Liver (tissue), 9 donors: ENCODE measurements around the gene TSPAN15. TPM values are rescaled to one million over a fixed set of nuclear protein-coding genes. Genes with fewer than 3 reads are reported as not detected.

ENCODE experiments used
- DNase-seq: peaks from one replicate; pipeline ENCODE4 v3.0.0-alpha.2; 2017; ENCODE audit warnings: low spot score
- H3K27ac ChIP-seq, 2 donors: one replicate each; pipeline ENCODE4 v1.7.0; 2013; ENCODE audit warnings: inconsistent platforms in 2 of 2, low read length in 2 of 2, control low read depth in 1 of 2, low read depth in 1 of 2, mild to moderate bottlenecking in 1 of 2
- H3K27me3 ChIP-seq, 4 donors: one replicate each; pipeline versions ENCODE4 v1.6.1 to v1.7.0; 2013; ENCODE audit warnings: low read length in 3 of 4, inconsistent platforms in 1 of 4, mild to moderate bottlenecking in 1 of 4, moderate library complexity in 1 of 4; ENCODE audit not compliant: control insufficient read depth in 4 of 4, insufficient read depth in 4 of 4
- H3K36me3 ChIP-seq, 4 donors: one replicate each; pipeline versions ENCODE4 v1.6.1 to v1.7.0; 2013; ENCODE audit warnings: low read length in 3 of 4, mild to moderate bottlenecking in 3 of 4, low read depth in 1 of 4, moderate library complexity in 1 of 4; ENCODE audit not compliant: control insufficient read depth in 4 of 4, insufficient read depth in 3 of 4
- H3K4me1 ChIP-seq, 4 donors: one replicate each; pipeline versions ENCODE4 v1.6.1 to v1.7.0; 2013; ENCODE audit warnings: low read length in 3 of 4, mild to moderate bottlenecking in 3 of 4, moderate library complexity in 1 of 4; ENCODE audit not compliant: control insufficient read depth in 4 of 4, insufficient read depth in 4 of 4
- H3K4me3 ChIP-seq, 3 donors: one replicate each; pipeline versions ENCODE4 v1.6.1 to v1.7.0; 2013; ENCODE audit warnings: low read length in 3 of 3, control low read depth in 1 of 3, low read depth in 1 of 3, mild to moderate bottlenecking in 1 of 3
- H3K9ac ChIP-seq, 2 donors: one replicate each; pipeline ENCODE4 v1.7.0; 2013; ENCODE audit warnings: low read length in 2 of 2, mild to moderate bottlenecking in 2 of 2, moderate library complexity in 2 of 2, control low read depth in 1 of 2, low read depth in 1 of 2
- H3K9me3 ChIP-seq, 4 donors: one replicate each; pipeline versions ENCODE4 v1.6.1 to v1.7.0; 2013; ENCODE audit warnings: low read length in 3 of 4; ENCODE audit not compliant: control insufficient read depth in 4 of 4
- ATF3 ChIP-seq: IDR thresholded peaks from 2 replicates; pipeline ENCODE4 v1.6.1; 2016; ENCODE audit warnings: antibody characterized with exemption
- CTCF ChIP-seq: fragments of 150-350 bp; IDR thresholded peaks from 2 replicates; pipeline ENCODE4 v1.5.1; 2017; ENCODE audit warnings: improper control_type of control experiment, low read depth, low read length; ENCODE audit not compliant: missing input control
- EGR1 ChIP-seq, 2 donors: IDR thresholded peaks; 2 replicates each; pipeline ENCODE4 v1.6.1; 2016 to 2018; ENCODE audit warnings: antibody characterized with exemption in 2 of 2, low read depth in 2 of 2
- FOXA1 ChIP-seq: IDR thresholded peaks from 2 replicates; pipeline ENCODE4 v1.6.1; 2016; ENCODE audit warnings: antibody characterized with exemption
- FOXA2 ChIP-seq: IDR thresholded peaks from 2 replicates; pipeline ENCODE4 v1.6.1; 2016; ENCODE audit warnings: antibody characterized with exemption
- GABPA ChIP-seq, 2 donors: IDR thresholded peaks in 1 of 2; conservative IDR thresholded peaks in 1 of 2; 2 replicates each; pipeline ENCODE4 v1.6.1; 2016; ENCODE audit warnings: antibody characterized with exemption in 2 of 2, mild to moderate bottlenecking in 1 of 2, moderate library complexity in 1 of 2
- HNF4A ChIP-seq, 2 donors: conservative IDR thresholded peaks; 2 replicates each; pipeline ENCODE4 v1.6.1; 2016; ENCODE audit warnings: antibody characterized with exemption in 2 of 2, mild to moderate bottlenecking in 2 of 2
- HNF4G ChIP-seq: IDR thresholded peaks from 2 replicates; pipeline ENCODE4 v1.6.1; 2016; ENCODE audit warnings: antibody characterized with exemption
- JUND ChIP-seq, 2 donors: IDR thresholded peaks; 2 replicates each; pipeline ENCODE4 v1.6.1; 2016; ENCODE audit warnings: antibody characterized with exemption in 2 of 2
- MAX ChIP-seq: IDR thresholded peaks from 2 replicates; pipeline ENCODE4 v1.6.1; 2016; ENCODE audit warnings: antibody characterized with exemption
- NR2F2 ChIP-seq: IDR thresholded peaks from 2 replicates; pipeline ENCODE4 v1.6.1; 2016; ENCODE audit warnings: antibody characterized with exemption
- RAD21 ChIP-seq, 2 donors: IDR thresholded peaks; 2 replicates each; pipeline ENCODE4 v1.6.1; 2016; ENCODE audit warnings: antibody characterized with exemption in 2 of 2, mild to moderate bottlenecking in 2 of 2
- REST ChIP-seq: IDR thresholded peaks from 2 replicates; pipeline ENCODE4 v1.6.1; 2016; ENCODE audit warnings: antibody characterized with exemption, mild to moderate bottlenecking
- RXRA ChIP-seq, 2 donors: IDR thresholded peaks; 2 replicates each; pipeline ENCODE4 v1.6.1; 2017 to 2018; ENCODE audit warnings: antibody characterized with exemption in 2 of 2, mild to moderate bottlenecking in 1 of 2
- SP1 ChIP-seq: IDR thresholded peaks from 2 replicates; pipeline ENCODE4 v1.6.1; 2018; ENCODE audit warnings: antibody characterized with exemption, mild to moderate bottlenecking
- TAF1 ChIP-seq: conservative IDR thresholded peaks from 2 replicates; pipeline ENCODE4 v1.6.1; 2016; ENCODE audit warnings: antibody characterized with exemption, mild to moderate bottlenecking
- YY1 ChIP-seq: IDR thresholded peaks from 2 replicates; pipeline ENCODE4 v1.6.1; 2016; ENCODE audit warnings: antibody characterized with exemption, mild to moderate bottlenecking
- ZBTB33 ChIP-seq: IDR thresholded peaks from 2 replicates; pipeline ENCODE4 v1.6.1; 2016; ENCODE audit warnings: antibody characterized with exemption
- WGBS: extraction: QIAGEN DNeasy Blood & Tissue Kit; methylation state at CpG from one replicate; pipeline ENCODE4 v1.1.7; 2013; 5-methylcytosine and 5-hydroxymethylcytosine counted together
- polyA plus RNA-seq, 2 donors: library from polyadenylated mRNA; stranded (reverse) in 1 of 2; unstranded in 1 of 2; fragments of 200-250 nt in 1 of 2; fragments of >200 nt in 1 of 2; fragmentation: Nextera tagmentation in 1 of 2; extraction: Ambion mirVana in 1 of 2; gene quantifications; one replicate each; pipeline versions ENCODE4 v1.2.1 to v1.2.3, GENCODE V29; 2013 to 2015
- total RNA-seq, 2 donors: library from RNA; depleted of rRNA; stranded (reverse); fragments of >200 nt; gene quantifications; one replicate each; pipeline ENCODE4 v1.2.3, GENCODE V29; 2014
- donor health status: healthy.
- donor health status: healthy.
- donor health status: healthy.
- donor health status: healthy.
- donor health status: healthy.

Gene TSPAN15
- total and polyA plus RNA-seq, 4 donors, result 2.0 to 4.3 (median 3.3) TPM

- peaks cover 0 to 2% (median 0%) of the 10 kb centered on the region in 4 donors for H3K9me3 ChIP-seq
- no peaks in the 10 kb centered on the region for H3K27me3 ChIP-seq
- no peaks in the 10 kb centered on the region for H3K36me3 ChIP-seq
- no peak for DNase-seq
- H3K4me3 ChIP-seq, result no peak overlapping the region
- H3K27ac ChIP-seq, result no peak overlapping the region
- no peak overlapping the region for H3K9ac ChIP-seq
- H3K4me1 ChIP-seq, result peaks cover 0 to 4% (median 0%) of the 10 kb centered on the region in 4 donors
- 49% methylated on average over 5 of the region's 5 CpGs for WGBS
- TF ChIP-seq ZBTB33, result no peak
- no peak for TF ChIP-seq ATF3
- TF ChIP-seq EGR1 (IDR thresholded peaks at IDR 0.05; ENCODE audit: low read depth in 2 of 2), result no peak
- TF ChIP-seq RXRA (IDR thresholded peaks at IDR 0.05), result no peak
- TF ChIP-seq TAF1, result no peak
- no peak for TF ChIP-seq RAD21 (IDR thresholded peaks at IDR 0.05)
- no peak for TF ChIP-seq JUND (IDR thresholded peaks at IDR 0.05)
- no peak for TF ChIP-seq NR2F2
- TF ChIP-seq GABPA (IDR thresholded peaks at IDR 0.05 in 1 of 2, conservative IDR thresholded peaks at IDR 0.05 in 1 of 2), result no peak
- TF ChIP-seq HNF4A (conservative IDR thresholded peaks at IDR 0.05), result no peak
- no peak for TF ChIP-seq FOXA1
- TF ChIP-seq MAX, result no peak
- no peak for TF ChIP-seq YY1
- TF ChIP-seq REST, result no peak
- TF ChIP-seq FOXA2, result no peak
- no peak for TF ChIP-seq SP1
- TF ChIP-seq CTCF, result no peak
- no peak for TF ChIP-seq HNF4G
Observed at GRCh38 chr10:69439813-69440506, 11.3 kb upstream of the TSPAN15 start.
